Activated CD8-positive, alpha-beta memory T cell treated with anti-CD3 and anti-CD28 coated beads, Interleukin-2, amount 50 U/mL, for 4 hours (primary cell): ENCODE data around the gene EPS15.
"Not testable (repeated sequence)": the region's sequence is repeated elsewhere in the genome, so short reads cannot be mapped to it uniquely, and the experiment has no call there.

ENCODE experiments used
- DNase-seq: peaks from one replicate; pipeline ENCODE4 v3.0.0-alpha.2; 2020

EPS15 gene

GRCh38 chr1:51519048-51519864 lies at the start of gene EPS15:
EPS15 (minus strand) TSS chr1:51519266; CDS start chr1:51519231, 35 bp downstream.
- peak; percentile 81 for DNase-seq

GRCh38 chr1:51568231-51568935 lies 49.3 kb upstream of the EPS15 start:
- DNase-seq = no peak

- no peak for DNase-seq
Observed at GRCh38 chr1:51567653-51568052, 48.6 kb upstream of the EPS15 start.

GRCh38 chr1:51566260-51566659 lies 47.2 kb upstream of the EPS15 start:
- DNase-seq = no peak

- DNase-seq = no peak
Observed at GRCh38 chr1:51565009-51565408, 45.9 kb upstream of the EPS15 start.

GRCh38 chr1:51564124-51564523 lies 45.1 kb upstream of the EPS15 start:
- no peak for DNase-seq

GRCh38 chr1:51561702-51562101 lies 42.6 kb upstream of the EPS15 start:
- no peak for DNase-seq

- not testable (repeated sequence) for DNase-seq
Observed at GRCh38 chr1:51560895-51561294, 41.8 kb upstream of the EPS15 start.

- no peak for DNase-seq
Observed at GRCh38 chr1:51560034-51560433, 41.0 kb upstream of the EPS15 start.

GRCh38 chr1:51559501-51559900 lies 40.4 kb upstream of the EPS15 start:
- DNase-seq = no peak

GRCh38 chr1:51559064-51559500 lies 40.0 kb upstream of the EPS15 start:
- DNase-seq = no peak

- DNase-seq = no peak
Observed at GRCh38 chr1:51558375-51558924, 39.4 kb upstream of the EPS15 start.

GRCh38 chr1:51557168-51557567 lies 38.1 kb upstream of the EPS15 start:
- DNase-seq = no peak

- DNase-seq = no peak
Observed at GRCh38 chr1:51555866-51556619, 37.0 kb upstream of the EPS15 start.

- DNase-seq = no peak
Observed at GRCh38 chr1:51553911-51554310, 34.8 kb upstream of the EPS15 start.

GRCh38 chr1:51552929-51553807 lies 34.1 kb upstream of the EPS15 start:
- DNase-seq = no peak

- no peak for DNase-seq
Observed at GRCh38 chr1:51551848-51552296, 32.8 kb upstream of the EPS15 start.

- no peak for DNase-seq
Observed at GRCh38 chr1:51551081-51551480, 32.0 kb upstream of the EPS15 start.

GRCh38 chr1:51549901-51550300 lies 30.8 kb upstream of the EPS15 start:
- DNase-seq = no peak

GRCh38 chr1:51549016-51549619 lies 30.1 kb upstream of the EPS15 start:
- no peak for DNase-seq

GRCh38 chr1:51543858-51544257 lies 24.8 kb upstream of the EPS15 start:
- DNase-seq = no peak
